Left lung (tissue), 10 donors: Measurements from ENCODE around the gene DSE. TPM values are rescaled to one million over a fixed set of nuclear protein-coding genes. Genes with fewer than 3 reads are reported as not detected.

Experiments
- ATAC-seq: fragments of 200-7000 bp; cut with Tn5 transposase; one replicate; pipeline ENCODE4 v1.9.1; 2020; ENCODE audit warnings: moderate library complexity
- DNase-seq, 4 donors: peaks; one replicate each; pipeline ENCODE4 v3.0.0-alpha.2; 2013 to 2020
- H3K27ac ChIP-seq, 2 donors: fragments of 200-600 bp; sonication (generic) in 1 of 2; one replicate each; pipeline versions ENCODE4 v1.5.0 to v1.8.0; 2020 to 2021
- H3K27me3 ChIP-seq, 2 donors: fragments of 200-600 bp; sonication (generic) in 1 of 2; one replicate each; pipeline versions ENCODE4 v1.5.0 to v1.8.0; 2020 to 2021
- H3K36me3 ChIP-seq, 2 donors: fragments of 200-600 bp; sonication (generic) in 1 of 2; one replicate each; pipeline versions ENCODE4 v1.5.0 to v1.8.0; 2020 to 2021
- H3K4me1 ChIP-seq, 2 donors: fragments of 200-600 bp; one replicate each; pipeline ENCODE4 v1.8.0; 2021
- H3K4me3 ChIP-seq, 2 donors: fragments of 200-600 bp; sonication (generic) in 1 of 2; one replicate each; pipeline versions ENCODE4 v1.5.0 to v1.8.0; 2020 to 2021; ENCODE audit warnings: mild to moderate bottlenecking in 1 of 2
- H3K9me3 ChIP-seq, 2 donors: fragments of 200-600 bp; sonication (generic) in 1 of 2; one replicate each; pipeline versions ENCODE4 v1.5.0 to v1.8.0; 2020 to 2021
- intact Hi-C, 2 donors: fragments of 100-400 bp; cut with DNase I; formaldehyde crosslinking; loops; one replicate each; pipeline versions ENCODE4 v1.11.2 to v1.14.2; 2022
- polyA plus RNA-seq, 6 donors: library from polyadenylated mRNA; unstranded; fragments of 120-200 nt; gene quantifications; one replicate each; pipeline ENCODE4 v1.2.1, GENCODE V29; 2013; ENCODE audit not compliant: insufficient read length in 6 of 6
- total RNA-seq, 2 donors: library from RNA; stranded (reverse); fragmentation: NEBNext Ultra II Directional; extraction: Animal tissue kit (Norgen Biotek cat#: 25700); gene quantifications; one replicate each; pipeline ENCODE4 v1.2.1, GENCODE V29; 2021
- TF ChIP-seq, protein P1 (sequence below), 2 donors: fragments of 200-600 bp; sonication (generic) in 1 of 2; IDR thresholded peaks; one replicate each; pipeline versions ENCODE4 v1.5.0 to v1.8.0; 2021; ENCODE audit warnings: antibody characterized with exemption in 2 of 2
- donor health status: DM: no; HTN: yes; CAD: no.
- donor health status: DM: no; HTN: no; CAD: no.

DSE gene
- total and polyA plus RNA-seq, 8 donors, result 39.7 to 85.6 (median 51.0) TPM

DNA sequence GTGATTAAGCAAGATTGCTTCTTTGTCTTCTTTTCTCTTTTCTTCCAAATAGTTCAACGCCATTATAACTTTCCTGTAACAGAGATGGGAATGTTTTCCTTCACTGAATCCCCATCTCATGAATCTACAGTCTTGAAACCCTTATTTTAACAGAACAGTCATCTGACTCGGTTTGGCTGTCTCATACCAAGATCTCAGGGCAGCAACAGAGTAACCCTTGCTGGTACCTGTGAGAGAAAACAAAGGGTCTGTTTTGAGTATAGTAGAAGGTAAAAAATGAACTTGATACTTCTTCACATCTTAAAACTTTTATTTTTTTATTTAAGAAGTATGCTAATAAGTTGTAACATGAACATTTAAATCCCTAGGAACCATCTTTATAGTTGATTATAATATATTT is 19.6 kb upstream of the DSE start:
- TF ChIP-seq, protein P1, sequence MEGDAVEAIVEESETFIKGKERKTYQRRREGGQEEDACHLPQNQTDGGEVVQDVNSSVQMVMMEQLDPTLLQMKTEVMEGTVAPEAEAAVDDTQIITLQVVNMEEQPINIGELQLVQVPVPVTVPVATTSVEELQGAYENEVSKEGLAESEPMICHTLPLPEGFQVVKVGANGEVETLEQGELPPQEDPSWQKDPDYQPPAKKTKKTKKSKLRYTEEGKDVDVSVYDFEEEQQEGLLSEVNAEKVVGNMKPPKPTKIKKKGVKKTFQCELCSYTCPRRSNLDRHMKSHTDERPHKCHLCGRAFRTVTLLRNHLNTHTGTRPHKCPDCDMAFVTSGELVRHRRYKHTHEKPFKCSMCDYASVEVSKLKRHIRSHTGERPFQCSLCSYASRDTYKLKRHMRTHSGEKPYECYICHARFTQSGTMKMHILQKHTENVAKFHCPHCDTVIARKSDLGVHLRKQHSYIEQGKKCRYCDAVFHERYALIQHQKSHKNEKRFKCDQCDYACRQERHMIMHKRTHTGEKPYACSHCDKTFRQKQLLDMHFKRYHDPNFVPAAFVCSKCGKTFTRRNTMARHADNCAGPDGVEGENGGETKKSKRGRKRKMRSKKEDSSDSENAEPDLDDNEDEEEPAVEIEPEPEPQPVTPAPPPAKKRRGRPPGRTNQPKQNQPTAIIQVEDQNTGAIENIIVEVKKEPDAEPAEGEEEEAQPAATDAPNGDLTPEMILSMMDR (IDR thresholded peaks at IDR 0.05), result no peak
- ATAC-seq (no peak), DNase-seq (no peak)
- H3K4me3 ChIP-seq, result no peak overlapping the region
- H3K9me3 ChIP-seq, result peaks cover 0 to 2% of the 10 kb centered on the region in 2 donors
- no peaks in the 10 kb centered on the region for H3K27me3 ChIP-seq
- H3K27ac ChIP-seq, result no peak overlapping the region
- H3K36me3 ChIP-seq, result no peaks in the 10 kb centered on the region
- peaks cover 3% of the 10 kb centered on the region in 2 donors for H3K4me1 ChIP-seq
- intact Hi-C loops, result no loop called here

DNA sequence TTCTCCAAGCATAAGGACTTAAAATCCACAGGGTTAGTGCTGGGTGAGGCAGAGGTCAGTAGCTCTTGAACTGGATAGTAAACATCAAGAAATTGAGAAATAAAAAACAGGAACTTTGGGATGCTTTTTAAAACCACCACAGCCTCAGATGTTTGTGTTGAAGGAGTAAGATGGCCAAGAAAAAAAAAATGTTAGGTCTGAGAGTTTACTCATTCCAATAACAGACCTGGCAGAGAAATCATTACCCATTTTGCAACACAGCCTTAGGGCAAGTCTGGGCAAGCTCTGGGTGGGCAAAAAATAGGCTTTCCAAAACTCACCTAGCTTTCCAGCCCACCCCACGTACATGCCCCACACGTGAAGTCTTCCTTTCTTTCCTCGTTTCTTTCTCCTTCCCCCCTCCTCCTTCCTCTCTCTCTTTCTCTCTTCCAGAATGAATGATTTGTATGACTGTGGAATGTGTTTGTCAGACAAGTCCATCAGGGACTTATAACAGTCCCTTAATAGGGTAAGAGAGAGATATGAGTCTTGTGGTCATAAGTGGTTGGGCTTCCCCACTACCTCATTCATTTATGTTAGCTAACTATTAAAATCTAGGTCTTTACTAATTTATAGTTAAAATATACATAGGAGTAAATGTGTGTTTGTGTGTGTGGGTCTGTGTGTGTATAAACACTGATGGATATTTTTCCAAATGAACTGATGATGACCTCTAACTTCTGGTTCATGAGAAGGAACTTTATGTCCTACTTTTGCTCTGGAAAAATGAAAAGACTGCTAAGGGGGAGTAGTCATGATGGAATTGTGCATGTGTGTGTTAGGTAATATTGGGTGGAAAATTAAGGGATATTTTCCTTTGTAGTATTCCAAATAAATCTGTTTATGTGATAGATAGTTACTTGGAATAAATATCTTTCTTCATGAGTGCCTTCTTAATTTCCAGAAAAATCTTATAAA is 18.0 kb upstream of the DSE start:
- peaks cover 3% of the 10 kb centered on the region in 2 donors for H3K4me1 ChIP-seq
- H3K9me3 ChIP-seq, result peaks cover 0 to 2% of the 10 kb centered on the region in 2 donors
- H3K27ac ChIP-seq, result peak overlapping the region in 1 of 2 donors; percentile 16
- TF ChIP-seq, protein P1 (IDR thresholded peaks at IDR 0.05), result no peak
- no peak overlapping the region for H3K4me3 ChIP-seq
- H3K36me3 ChIP-seq, result no peaks in the 10 kb centered on the region
- ATAC-seq (peak; percentile 68), DNase-seq (no peak)
- no peaks in the 10 kb centered on the region for H3K27me3 ChIP-seq
- intact Hi-C loops, result no loop called here

DNA sequence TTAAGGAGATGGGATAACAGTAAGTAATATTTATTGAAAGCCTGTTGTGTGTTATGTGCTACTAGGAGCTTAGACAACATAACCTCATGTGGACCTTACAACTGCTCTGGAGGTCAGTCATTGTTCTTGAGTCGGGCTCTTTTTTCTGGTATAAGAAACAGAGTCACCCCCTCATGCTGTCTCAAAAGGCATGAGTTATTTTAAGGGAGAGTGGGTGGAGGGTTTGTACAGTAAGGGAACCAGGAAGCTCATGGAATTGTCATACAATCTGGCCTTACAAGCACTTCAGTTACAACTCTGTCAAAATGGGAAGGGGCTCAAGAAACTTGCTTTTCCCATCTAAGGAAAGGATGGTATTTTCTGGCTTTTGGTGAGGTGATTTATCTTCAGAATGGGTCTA is 16.5 kb upstream of the DSE start:
- no peak for DNase-seq
- ATAC-seq, result no peak
- Histone ChIP-seq H3K4me3 (no peak overlapping the region), H3K36me3 (no peaks in the 10 kb centered on the region), H3K27me3 (no peaks in the 10 kb centered on the region), H3K4me1 (peaks cover 3% of the 10 kb centered on the region in 2 donors), H3K27ac (no peak overlapping the region), H3K9me3 (no peaks in the 10 kb centered on the region)
- intact Hi-C loops, result no loop called here
- TF ChIP-seq, protein P1 (IDR thresholded peaks at IDR 0.05), result no peak

DNA sequence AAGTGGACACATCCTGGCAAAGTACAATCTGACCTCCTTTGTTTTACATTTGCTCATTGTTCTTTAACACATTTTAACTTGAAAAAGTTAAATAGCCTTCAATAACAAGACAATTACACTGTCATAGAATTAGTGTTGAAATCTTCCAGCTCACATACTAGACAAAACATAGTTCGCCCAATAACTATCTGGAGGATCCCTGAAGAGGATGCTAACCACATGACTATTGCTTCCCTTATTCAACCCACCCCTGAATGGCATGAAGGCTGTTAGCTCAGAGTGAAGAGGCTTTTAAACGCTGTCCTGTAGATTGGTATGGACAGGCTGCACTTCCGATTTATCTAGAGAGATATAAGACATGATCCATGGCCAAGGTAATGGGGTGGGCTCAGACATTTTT is 15.0 kb upstream of the DSE start:
- intact Hi-C loops, result no loop called here
- ATAC-seq, result no peak
- H3K4me1 ChIP-seq, result peaks cover 3% of the 10 kb centered on the region in 2 donors
- TF ChIP-seq, protein P1 (IDR thresholded peaks at IDR 0.05), result no peak
- DNase-seq, result no peak
- no peaks in the 10 kb centered on the region for H3K36me3 ChIP-seq
- H3K9me3 ChIP-seq, result no peaks in the 10 kb centered on the region
- H3K4me3 ChIP-seq, result no peak overlapping the region
- H3K27me3 ChIP-seq, result no peaks in the 10 kb centered on the region
- no peak overlapping the region for H3K27ac ChIP-seq

DNA sequence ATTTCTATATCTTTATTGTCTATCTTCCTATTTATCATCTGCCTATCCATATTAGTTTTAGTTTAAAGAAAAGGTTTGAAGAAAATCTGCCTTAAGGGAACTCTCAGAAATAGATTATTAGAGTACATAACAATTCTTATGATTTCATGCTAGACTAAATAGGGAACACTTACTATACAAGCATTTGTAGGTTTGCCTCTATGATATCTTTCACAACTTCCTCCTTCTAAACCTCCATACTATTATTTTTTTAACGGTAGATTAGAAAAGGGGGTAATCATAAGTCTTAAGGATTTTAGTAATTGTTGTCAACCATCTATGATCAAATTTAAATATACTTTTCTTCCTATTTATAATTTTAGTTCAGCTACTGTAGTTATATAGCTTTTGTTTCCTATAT is 11.6 kb upstream of the DSE start:
- Histone ChIP-seq H3K9me3 (no peaks in the 10 kb centered on the region), H3K4me1 (peaks cover 0 to 14% of the 10 kb centered on the region in 2 donors), H3K27me3 (no peaks in the 10 kb centered on the region), H3K4me3 (no peak overlapping the region), H3K27ac (no peak overlapping the region), H3K36me3 (no peaks in the 10 kb centered on the region)
- intact Hi-C loops, result no loop called here
- TF ChIP-seq, protein P1 (IDR thresholded peaks at IDR 0.05), result no peak
- no peak for ATAC-seq
- DNase-seq, result no peak
